ENCODE results near the gene FUT9. TPM values are rescaled to one million over a fixed set of nuclear protein-coding genes. Genes with fewer than 3 reads are reported as not detected.

The FUT9 gene
- total and polyA plus RNA-seq, 2 of the 13 experiments (the other 11 are each of a cell fraction or from before 2014, with no cell fraction given): 0.01 TPM; not detected in 1

GRCh38 chr6:96073555-96073954 is 57.8 kb downstream of the FUT9 start (continued):
- TF ChIP-seq ZBTB44 (CRISPR knock-in tag; IDR thresholded peaks at IDR 0.05): no peak
- TF ChIP-seq TFDP2 (CRISPR knock-in tag; IDR thresholded peaks at IDR 0.05): no peak

GRCh38 chr6:96074006-96074405 is 58.2 kb downstream of the FUT9 start:
- 1% methylated on average over 3 of the region's 3 CpGs for WGBS (ENCODE audit: low lambda C conversion rate)
- in situ Hi-C loops (cut with HindIII; ENCODE audit: extremely low pct_ligation_motif_present, low pct_unique_long_range_greater_than_20kb) (no loop called here), intact Hi-C loops (cut with micrococcal nuclease; ENCODE audit: unreplicated experiment) (no loop called here)
- ATAC-seq: no peak
- ChIA-PET POLR2A (no interaction called here), CTCF (ENCODE audit: low intra/inter-chr PET ratio, low total read pairs) (no interaction called here)
- no peak overlapping the region for H2AFZ ChIP-seq (ENCODE audit: low read length)
- H3K9me3 ChIP-seq (ENCODE audit: low read length): no peaks in the 10 kb centered on the region
- BruUV-seq (replicated peaks): no TSS peak
- no peaks in the 10 kb centered on the region for H4K20me1 ChIP-seq (ENCODE audit: insufficient read depth, low read length)
- H3K36me3 ChIP-seq (replicated peaks in 1 of 2; ENCODE audit: control insufficient read depth in 1 of 2, insufficient read depth in 2 of 2, low read length in 2 of 2): no peaks in the 10 kb centered on the region
- no peak for FAIRE-seq
- H3K4me1 ChIP-seq (ENCODE audit: insufficient read depth, low read length): no peaks in the 10 kb centered on the region
- H3K4me2 ChIP-seq (ENCODE audit: low read depth, low read length): no peak overlapping the region
- H3K79me2 ChIP-seq (ENCODE audit: insufficient read depth, low read length): no peaks in the 10 kb centered on the region
- H3K27ac ChIP-seq (ENCODE audit: extremely low read length, insufficient read depth, low read length): no peak overlapping the region
- no peaks in the 10 kb centered on the region for H3K27me3 ChIP-seq (ENCODE audit: control insufficient read depth in 1 of 2, insufficient read depth in 2 of 2, low read length in 2 of 2)
- TF ChIP-seq ZNF710 (CRISPR knock-in tag; IDR thresholded peaks at IDR 0.05; ENCODE audit: borderline replicate concordance) (no peak), ZNF766 (CRISPR knock-in tag; IDR thresholded peaks at IDR 0.05; ENCODE audit: borderline replicate concordance) (no peak), ZHX2 (IDR thresholded peaks at IDR 0.05; ENCODE audit: low read depth) (no peak), ZHX2 (CRISPR knock-in tag; IDR thresholded peaks at IDR 0.05; ENCODE audit: borderline replicate concordance) (no peak), ZNF33A (CRISPR knock-in tag; IDR thresholded peaks at IDR 0.05; ENCODE audit: borderline replicate concordance) (no peak), MTERF4 (CRISPR knock-in tag; IDR thresholded peaks at IDR 0.05) (no peak)
- H3K4me3 ChIP-seq (replicated peaks in 1 of 3; ENCODE audit: insufficient read depth in 1 of 3, low read depth in 2 of 3, low read length in 3 of 3): no peak overlapping the region
- DNase-seq (ENCODE audit: low spot score): no peak
- no peak overlapping the region for H3K9ac ChIP-seq (ENCODE audit: insufficient read depth, low read depth, low read length)
